Fibroblast of lung (primary cell): ENCODE measurements around the gene NXPE3.

Experiments
- EZH2 ChIP-seq: IDR thresholded peaks from 2 replicates; pipeline ENCODE4 v1.5.1; 2012; ENCODE audit warnings: low read length, control low read depth, mild to moderate bottlenecking; ENCODE audit errors: missing control alignments
- TF ChIP-seq, protein P1 (sequence below), 2 donors: IDR thresholded peaks in 1 of 2; conservative IDR thresholded peaks in 1 of 2; 1 replicate in 1 of 2; 2 replicates in 1 of 2; pipeline ENCODE4 v1.5.1; 2011 to 2012; ENCODE audit warnings: low read length in 2 of 2, control low read depth in 1 of 2, inconsistent platforms in 1 of 2, low read depth in 1 of 2, mild to moderate bottlenecking in 1 of 2

DNA sequence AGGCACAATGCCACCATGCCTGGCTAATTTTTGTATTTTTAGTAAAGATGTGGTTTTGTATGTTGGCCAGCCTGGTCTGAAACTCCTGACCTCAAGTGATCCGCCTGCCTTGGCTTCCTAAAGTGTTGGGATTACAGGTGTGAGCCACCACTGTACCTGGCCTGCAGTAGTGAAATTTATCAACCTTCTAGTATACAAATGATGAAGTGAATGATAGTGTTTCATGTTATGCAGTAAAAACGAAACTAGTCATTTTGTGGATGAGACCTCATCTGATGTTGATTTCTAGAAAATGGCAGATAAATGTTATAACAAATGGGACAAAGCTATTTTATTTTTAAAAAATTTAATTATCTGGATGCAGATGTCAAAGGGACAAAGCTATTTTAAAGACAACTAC lies 32.9 kb downstream of the NXPE3 start:
- TF ChIP-seq, protein P1, sequence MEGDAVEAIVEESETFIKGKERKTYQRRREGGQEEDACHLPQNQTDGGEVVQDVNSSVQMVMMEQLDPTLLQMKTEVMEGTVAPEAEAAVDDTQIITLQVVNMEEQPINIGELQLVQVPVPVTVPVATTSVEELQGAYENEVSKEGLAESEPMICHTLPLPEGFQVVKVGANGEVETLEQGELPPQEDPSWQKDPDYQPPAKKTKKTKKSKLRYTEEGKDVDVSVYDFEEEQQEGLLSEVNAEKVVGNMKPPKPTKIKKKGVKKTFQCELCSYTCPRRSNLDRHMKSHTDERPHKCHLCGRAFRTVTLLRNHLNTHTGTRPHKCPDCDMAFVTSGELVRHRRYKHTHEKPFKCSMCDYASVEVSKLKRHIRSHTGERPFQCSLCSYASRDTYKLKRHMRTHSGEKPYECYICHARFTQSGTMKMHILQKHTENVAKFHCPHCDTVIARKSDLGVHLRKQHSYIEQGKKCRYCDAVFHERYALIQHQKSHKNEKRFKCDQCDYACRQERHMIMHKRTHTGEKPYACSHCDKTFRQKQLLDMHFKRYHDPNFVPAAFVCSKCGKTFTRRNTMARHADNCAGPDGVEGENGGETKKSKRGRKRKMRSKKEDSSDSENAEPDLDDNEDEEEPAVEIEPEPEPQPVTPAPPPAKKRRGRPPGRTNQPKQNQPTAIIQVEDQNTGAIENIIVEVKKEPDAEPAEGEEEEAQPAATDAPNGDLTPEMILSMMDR (conservative IDR thresholded peaks at IDR 0.05 in 1 of 2, IDR thresholded peaks at IDR 0.05 in 1 of 2; ENCODE audit: low read depth in 1 of 2, low read length in 2 of 2) = no peak
- no peak for TF ChIP-seq EZH2
